ENCODE measurements around the gene FANCL. TPM values are rescaled to one million over a fixed set of nuclear protein-coding genes. Genes with fewer than 3 reads are reported as not detected.
A peak's percentile ranks its signal among the peaks of the same experiment; 100 is the strongest.

The FANCL gene
- total and polyA plus RNA-seq, 9 of the 15 experiments (the other 6 are each of a cell fraction or from before 2014, with no cell fraction given) = 36.7 to 120 (median 58.5) TPM

- TF ChIP-seq RAD21 (CRISPR knock-in tag; conservative IDR thresholded peaks at IDR 0.05 in 1 of 2, IDR thresholded peaks at IDR 0.05 in 1 of 2) (peak in 1 of 2 experiments; percentile 35; a peak in 2 of 4 replicates), REST (IDR thresholded peaks at IDR 0.05; ENCODE audit: borderline replicate concordance) (no peak), REST (CRISPR knock-in tag; IDR thresholded peaks at IDR 0.05; ENCODE audit: low read depth) (no peak), ARID1B (IDR thresholded peaks at IDR 0.05) (no peak), PHF21A (IDR thresholded peaks at IDR 0.05; ENCODE audit: borderline replicate concordance, low read depth) (no peak)
Observed at GRCh38 chr2:58131191-58132011, 109.7 kb downstream of the FANCL start (continued).

All from K562 (cell line).